Fibroblast of mammary gland (primary cell): Measurements from ENCODE around the gene SPTBN4.
"Not testable (repeated sequence)": the region's sequence is repeated elsewhere in the genome, so short reads cannot be mapped to it uniquely, and the experiment has no call there.

Experiments
- DNase-seq: peaks from one replicate; pipeline ENCODE4 v3.0.0-alpha.2; 2010; ENCODE audit warnings: low read depth
- H3K4me3 ChIP-seq: 2 replicates; pipeline ENCODE4 v1.5.1; 2011; ENCODE audit warnings: low read depth, mild to moderate bottlenecking, low read length, moderate library complexity; ENCODE audit not compliant: control insufficient read depth
- CTCF ChIP-seq: conservative IDR thresholded peaks from 2 replicates; pipeline ENCODE4 v1.5.1; 2011; ENCODE audit warnings: low read depth, low read length, inconsistent platforms; ENCODE audit not compliant: control insufficient read depth, insufficient read depth

The SPTBN4 gene

DNA sequence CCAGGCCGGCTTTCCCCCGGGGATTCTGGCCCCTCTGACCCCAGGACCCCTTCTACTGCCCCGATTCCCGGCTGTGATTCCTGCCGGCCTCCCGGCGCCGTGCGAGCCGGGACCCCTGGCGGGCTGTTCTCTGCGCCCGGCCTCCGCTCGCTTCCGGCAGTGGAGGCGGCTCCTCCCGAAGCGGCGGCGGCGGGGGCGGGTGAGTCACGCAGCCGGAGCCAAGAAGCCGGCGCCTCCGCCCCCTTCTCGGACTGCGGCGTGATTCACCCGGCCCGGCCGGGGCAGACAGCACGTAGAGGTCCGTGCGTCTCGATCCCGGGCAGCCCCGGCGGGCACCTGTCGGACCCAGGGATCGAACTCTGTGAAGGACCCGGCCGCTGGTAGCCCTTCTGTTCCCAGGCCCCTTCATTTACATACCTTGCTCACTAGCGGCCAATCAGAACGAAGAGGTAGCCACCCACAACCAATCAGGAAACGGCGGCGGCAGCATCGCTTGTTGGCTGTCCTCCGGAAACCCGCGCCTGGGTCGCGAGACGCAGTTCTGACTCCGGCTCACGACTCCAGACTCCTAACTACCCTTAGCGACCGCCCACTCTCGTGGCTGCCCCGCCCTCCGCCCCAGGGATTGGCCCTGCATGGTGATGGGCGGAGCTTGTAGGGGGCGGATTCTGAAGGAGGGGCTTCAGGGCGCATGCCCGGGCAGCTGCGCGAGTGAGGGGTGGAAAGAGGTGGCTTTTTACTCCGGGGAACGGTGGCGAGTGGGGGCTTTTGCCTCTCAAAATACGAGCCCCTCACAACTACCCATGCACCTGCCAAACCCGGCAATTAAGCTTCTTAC is 41.1 kb upstream of the SPTBN4 start, which contains the start of gene SERTAD1:
TSS of gene SERTAD1 (minus strand) at position 543 of the 838 bp plus-strand sequence. CDS start 2,446 bp downstream, outside the sequence.
- peak; percentile 27 for TF ChIP-seq CTCF
- H3K4me3 ChIP-seq, result peak within 1 kb of the TSS; percentile 93
- peak; percentile 98 for DNase-seq

- DNase-seq, H3K4me3 ChIP-seq: not testable (repeated sequence)
Measured at GRCh38 chr19:40428197-40428596, 38.6 kb upstream of the SPTBN4 start.

GRCh38 chr19:40430242-40430641 is 36.6 kb upstream of the SPTBN4 start:
- not testable (repeated sequence) for DNase-seq, H3K4me3 ChIP-seq

GRCh38 chr19:40431698-40432097 is 35.1 kb upstream of the SPTBN4 start:
- DNase-seq, result no peak
- TF ChIP-seq CTCF, result no peak
- H3K4me3 ChIP-seq, result no peak overlapping the region

DNA sequence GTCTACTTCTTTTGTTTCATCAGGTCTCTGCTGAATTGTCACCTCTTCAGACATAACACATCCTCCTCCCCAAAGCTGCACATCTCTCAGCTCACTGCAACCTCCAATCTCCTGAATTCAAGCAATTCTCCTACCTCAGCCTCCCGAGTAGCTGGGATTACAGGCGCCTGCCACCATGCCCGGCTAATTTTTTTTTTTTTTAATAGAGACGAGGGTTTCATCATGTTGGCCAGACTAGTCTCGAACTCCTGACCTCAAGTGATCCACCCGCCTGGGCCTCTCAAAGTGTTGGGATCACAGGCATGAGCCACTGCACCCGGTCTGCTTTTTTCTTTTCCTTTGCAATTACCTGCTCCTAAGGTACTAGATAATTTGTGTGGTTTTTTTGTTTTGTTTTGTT is 34.0 kb upstream of the SPTBN4 start:
- not testable (repeated sequence) for DNase-seq
- peak overlapping the region; percentile 41 for H3K4me3 ChIP-seq

- peak overlapping the region; percentile 41 for H3K4me3 ChIP-seq
- TF ChIP-seq CTCF, result no peak
- peak; percentile 85 for DNase-seq
Measured at GRCh38 chr19:40433391-40434216, 33.2 kb upstream of the SPTBN4 start.

DNA sequence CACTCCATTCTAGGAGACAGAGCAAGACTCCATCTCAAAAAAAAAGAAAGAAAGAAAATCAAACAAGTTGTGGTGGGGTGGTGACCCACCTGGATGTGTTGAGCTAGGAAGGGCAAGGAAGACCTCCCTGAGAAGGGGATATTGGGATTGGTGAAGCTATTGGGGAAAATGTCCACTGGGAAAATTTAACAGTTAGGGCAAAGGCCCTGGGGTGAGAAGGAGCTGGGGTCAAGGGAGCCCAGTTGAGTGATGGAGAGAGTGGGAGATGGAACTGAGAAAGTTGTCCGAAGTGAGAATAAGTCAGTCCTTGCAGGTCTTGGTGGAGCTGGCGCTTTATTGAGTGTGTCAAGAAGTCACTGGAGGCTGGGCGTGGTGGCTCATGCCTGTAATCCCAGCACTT is 28.5 kb upstream of the SPTBN4 start:
- no peak for DNase-seq
- H3K4me3 ChIP-seq, result no peak overlapping the region
- TF ChIP-seq CTCF, result no peak

- DNase-seq, result no peak
- TF ChIP-seq CTCF, result no peak
- peak overlapping the region; percentile 62 for H3K4me3 ChIP-seq
Measured at GRCh38 chr19:40441719-40442253, 25.0 kb upstream of the SPTBN4 start.
